B cell (primary cell): Measurements from ENCODE around the gene GXYLT1. TPM values are rescaled to one million over a fixed set of nuclear protein-coding genes. Genes with fewer than 3 reads are reported as not detected.

ENCODE experiments used
- ATAC-seq: fragments of 200-7000 bp; cut with Tn5 transposase; one replicate; pipeline ENCODE4 v1.10.0; 2021; ENCODE audit warnings: low read depth, mild to moderate bottlenecking, moderate number of reproducible peaks, moderate library complexity
- CTCF ChIA-PET: fragments of 350-600 bp; sonication (Branson Sonifier 250); formaldehyde crosslinking; loops from one replicate; lab custom pipeline; 2021; ENCODE audit warnings: antibody characterized with exemption, inconsistent platforms; lab: Charles Lee
- POLR2A ChIA-PET: fragments of 350-600 bp; sonication (Branson Sonifier 250); formaldehyde crosslinking; loops from one replicate; lab custom pipeline; 2021; ENCODE audit warnings: antibody characterized with exemption; lab: Charles Lee
- DNase-seq: peaks from one replicate; pipeline ENCODE4 v3.0.0; 2013
- H2AFZ ChIP-seq: 2 replicates; pipeline ENCODE4 v1.6.1; 2012; ENCODE audit warnings: mild to moderate bottlenecking, low read depth, low read length; ENCODE audit not compliant: insufficient read depth, poor library complexity, severe bottlenecking
- H3K27ac ChIP-seq, 2 donors: 1 replicate in 1 of 2; 2 replicates in 1 of 2; pipeline ENCODE4 v1.5.1; 2012 to 2013; ENCODE audit warnings: low read length in 2 of 2, mild to moderate bottlenecking in 2 of 2, moderate library complexity in 1 of 2
- H3K27me3 ChIP-seq, 4 experiments: fragments of 200-600 bp in 1 of 4; sonication (generic) in 1 of 4; replicated peaks in 1 of 4; 1 replicate in 2 of 4; 2 replicates in 2 of 4; pipeline versions ENCODE4 v1.6.1 to v1.7.0; 2013 to 2016; ENCODE audit warnings: low read length in 3 of 4, mild to moderate bottlenecking in 2 of 4, mixed read lengths in 1 of 4, moderate library complexity in 1 of 4; ENCODE audit not compliant: insufficient read depth in 4 of 4, control insufficient read depth in 3 of 4; ENCODE audit errors: control extremely low read depth in 1 of 4
- H3K36me3 ChIP-seq, 2 experiments: replicated peaks in 1 of 2; 1 replicate in 1 of 2; 2 replicates in 1 of 2; pipeline versions ENCODE4 v1.6.1 to v1.7.1; 2013; ENCODE audit warnings: low read length in 1 of 2; ENCODE audit not compliant: insufficient read depth in 2 of 2, control insufficient read depth in 1 of 2; ENCODE audit errors: control extremely low read depth in 1 of 2, extremely low read depth in 1 of 2
- H3K4me1 ChIP-seq, 2 donors: fragments of 200-600 bp in 1 of 2; sonication (generic) in 1 of 2; 1 replicate in 1 of 2; 2 replicates in 1 of 2; pipeline versions ENCODE4 v1.5.1 to v1.6.1; 2013 to 2017; ENCODE audit warnings: low read length in 2 of 2; ENCODE audit not compliant: control insufficient read depth in 2 of 2, insufficient read depth in 2 of 2
- H3K4me2 ChIP-seq: replicated peaks from 2 replicates; pipeline ENCODE3; 2012; ENCODE audit warnings: mild to moderate bottlenecking, low read depth, low read length; ENCODE audit not compliant: poor library complexity, severe bottlenecking
- H3K4me3 ChIP-seq, 5 experiments: fragments of 200-600 bp in 1 of 5; sonication (generic) in 1 of 5; 1 replicate in 3 of 5; 2 replicates in 2 of 5; pipeline versions ENCODE4 v1.5.1 to v1.7.0; 2011 to 2016; ENCODE audit warnings: low read length in 4 of 5, mild to moderate bottlenecking in 4 of 5, low read depth in 2 of 5, control low read depth in 1 of 5, moderate library complexity in 1 of 5; ENCODE audit not compliant: insufficient read depth in 1 of 5; ENCODE audit errors: control extremely low read depth in 1 of 5, extremely low read depth in 1 of 5
- H3K79me2 ChIP-seq: fragments of 200-600 bp; sonication (generic); one replicate; pipeline ENCODE4 v1.6.0; 2016; ENCODE audit warnings: low read length; ENCODE audit not compliant: control insufficient read depth, insufficient read depth
- H3K9ac ChIP-seq: fragments of 200-600 bp; sonication (generic); 2 replicates; pipeline ENCODE4 v1.6.1; 2017; ENCODE audit warnings: mild to moderate bottlenecking, low read length, moderate library complexity
- H3K9me3 ChIP-seq, 3 donors: one replicate each; pipeline versions ENCODE4 v1.6.1 to v1.7.1; 2013; ENCODE audit warnings: low read length in 2 of 3; ENCODE audit not compliant: control insufficient read depth in 2 of 3, insufficient read depth in 1 of 3; ENCODE audit errors: control extremely low read depth in 1 of 3
- H4K20me1 ChIP-seq: 2 replicates; pipeline ENCODE4 v1.6.0; 2012; ENCODE audit warnings: mild to moderate bottlenecking, low read length; ENCODE audit not compliant: insufficient read depth, control insufficient read depth, poor library complexity, severe bottlenecking
- H3K27ac Mint-ChIP-seq: one replicate; pipeline ENCODE4 v1.8.0; 2021; ENCODE audit warnings: mixed read lengths
- H3K27me3 Mint-ChIP-seq: one replicate; pipeline ENCODE4 v1.8.0; 2021; ENCODE audit warnings: mixed read lengths
- H3K4me1 Mint-ChIP-seq: one replicate; pipeline ENCODE4 v1.8.0; 2021; ENCODE audit warnings: mixed read lengths
- H3K4me3 Mint-ChIP-seq: one replicate; pipeline ENCODE4 v1.8.0; 2021; ENCODE audit warnings: mixed read lengths
- H3K9me3 Mint-ChIP-seq: one replicate; pipeline ENCODE4 v1.8.0; 2022; ENCODE audit warnings: mixed read lengths; ENCODE audit not compliant: insufficient read depth
- EZH2 ChIP-seq: IDR thresholded peaks from 2 replicates; pipeline ENCODE4 v1.6.1; 2012; ENCODE audit warnings: borderline replicate concordance, low read depth, mild to moderate bottlenecking, moderate library complexity, low read length; ENCODE audit not compliant: insufficient read depth, poor library complexity, severe bottlenecking
- WGBS: methylation state at CpG from one replicate; pipeline ENCODE4 v1.1.5; 2013; ENCODE audit warnings: missing lambda C conversion rate; ENCODE audit not compliant: insufficient coverage; 5-methylcytosine and 5-hydroxymethylcytosine counted together
- intact Hi-C: fragments of 100-400 bp; cut with micrococcal nuclease; formaldehyde crosslinking; loops from one replicate; pipeline ENCODE4 v1.10.0; 2022
- polyA plus RNA-seq: library from polyadenylated mRNA; depleted of rRNA; stranded (reverse); fragments of >200 nt; gene quantifications from 2 replicates; pipeline ENCODE4 v1.2.3, GENCODE V29; 2012
- total RNA-seq, 2 donors: library from RNA; stranded (reverse); fragments of 120-200 nt in 1 of 2; gene quantifications; 1 replicate in 1 of 2; 2 replicates in 1 of 2; pipeline versions ENCODE4 v1.2.3 to v1.2.4, GENCODE V29; 2013 to 2022
- TF ChIP-seq, protein P1 (sequence below): fragments of 200-600 bp; IDR thresholded peaks from one replicate; pipeline ENCODE4 v1.8.0; 2022; ENCODE audit warnings: antibody characterized with exemption, mild to moderate bottlenecking

GXYLT1 gene
- total and polyA plus RNA-seq, 2 donors (not counting 1 experiment from before 2014, with no cell fraction given): 2.0 to 9.4 TPM

GRCh38 chr12:42156232-42156631, 11.6 kb upstream of the GXYLT1 start:
- ChIA-PET CTCF (no interaction called here), POLR2A (no interaction called here)
- TF ChIP-seq, protein P1, sequence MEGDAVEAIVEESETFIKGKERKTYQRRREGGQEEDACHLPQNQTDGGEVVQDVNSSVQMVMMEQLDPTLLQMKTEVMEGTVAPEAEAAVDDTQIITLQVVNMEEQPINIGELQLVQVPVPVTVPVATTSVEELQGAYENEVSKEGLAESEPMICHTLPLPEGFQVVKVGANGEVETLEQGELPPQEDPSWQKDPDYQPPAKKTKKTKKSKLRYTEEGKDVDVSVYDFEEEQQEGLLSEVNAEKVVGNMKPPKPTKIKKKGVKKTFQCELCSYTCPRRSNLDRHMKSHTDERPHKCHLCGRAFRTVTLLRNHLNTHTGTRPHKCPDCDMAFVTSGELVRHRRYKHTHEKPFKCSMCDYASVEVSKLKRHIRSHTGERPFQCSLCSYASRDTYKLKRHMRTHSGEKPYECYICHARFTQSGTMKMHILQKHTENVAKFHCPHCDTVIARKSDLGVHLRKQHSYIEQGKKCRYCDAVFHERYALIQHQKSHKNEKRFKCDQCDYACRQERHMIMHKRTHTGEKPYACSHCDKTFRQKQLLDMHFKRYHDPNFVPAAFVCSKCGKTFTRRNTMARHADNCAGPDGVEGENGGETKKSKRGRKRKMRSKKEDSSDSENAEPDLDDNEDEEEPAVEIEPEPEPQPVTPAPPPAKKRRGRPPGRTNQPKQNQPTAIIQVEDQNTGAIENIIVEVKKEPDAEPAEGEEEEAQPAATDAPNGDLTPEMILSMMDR: no peak
- TF ChIP-seq EZH2: no peak
- H4K20me1 ChIP-seq: no peaks in the 10 kb centered on the region
- H3K36me3 ChIP-seq: peaks cover 7 to 13% of the 10 kb centered on the region in 2 experiments
- H3K9me3 Mint-ChIP-seq: no peaks in the 10 kb centered on the region
- no peaks in the 10 kb centered on the region for H3K9me3 ChIP-seq
- H3K4me1 Mint-ChIP-seq: no peaks in the 10 kb centered on the region
- WGBS: 100% methylated on average over 1 of the region's 2 CpGs
- H3K4me1 ChIP-seq: no peaks in the 10 kb centered on the region
- H3K27ac Mint-ChIP-seq: no peak overlapping the region
- no peak overlapping the region for H3K4me3 ChIP-seq
- intact Hi-C loops: no loop called here
- no peaks in the 10 kb centered on the region for H3K27me3 ChIP-seq
- no peak overlapping the region for H3K27ac ChIP-seq
- H3K79me2 ChIP-seq: no peaks in the 10 kb centered on the region
- no peak overlapping the region for H3K4me3 Mint-ChIP-seq
- no peaks in the 10 kb centered on the region for H3K27me3 Mint-ChIP-seq
- ATAC-seq (no peak), DNase-seq (no peak)
- no peak overlapping the region for H2AFZ ChIP-seq
- H3K4me2 ChIP-seq: no peak overlapping the region
- no peak overlapping the region for H3K9ac ChIP-seq

DNA sequence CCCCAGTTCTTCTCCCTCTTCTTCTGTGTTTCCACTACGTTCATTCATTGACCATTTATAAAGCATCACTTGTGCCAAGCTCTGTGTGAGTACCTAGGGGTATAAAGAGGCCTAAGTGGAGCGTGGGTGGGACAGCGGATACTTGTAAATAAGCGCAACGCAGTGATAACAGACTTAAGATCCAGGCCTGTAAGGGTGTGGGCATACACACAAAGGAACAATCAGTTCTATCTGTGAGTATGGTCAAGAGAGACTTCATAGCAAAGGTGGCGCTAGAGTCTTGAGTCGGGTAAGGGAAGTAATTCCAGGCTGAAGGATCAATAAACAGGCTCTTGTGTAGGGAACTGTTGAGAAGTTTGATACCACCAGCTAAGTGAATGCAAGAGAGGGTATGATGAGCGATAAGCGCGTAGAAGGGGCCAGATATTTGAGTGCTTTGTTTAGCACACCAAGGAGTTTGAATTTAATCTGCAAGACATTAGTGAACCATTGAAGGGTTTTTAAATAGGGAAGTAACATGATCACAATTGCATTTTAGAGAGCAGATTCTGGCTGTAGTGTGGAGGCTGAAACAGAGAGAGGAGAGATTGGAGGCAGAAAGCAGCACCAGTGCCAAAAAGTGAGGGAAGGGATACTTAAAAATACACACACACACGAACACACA, 1.0 kb upstream of the GXYLT1 start:
- peak; percentile 34 for DNase-seq
- Histone ChIP-seq H3K36me3 (no peaks in the 10 kb centered on the region), H3K9ac (peak overlapping the region; percentile 77), H4K20me1 (no peaks in the 10 kb centered on the region), H3K79me2 (peaks cover 33% of the 10 kb centered on the region), H3K9me3 (no peaks in the 10 kb centered on the region), H3K4me1 (peaks cover 21 to 24% of the 10 kb centered on the region in 2 donors), H3K27me3 (no peaks in the 10 kb centered on the region), H3K4me3 (peak overlapping the region in 3 of 5 experiments; percentile 60 to 78 (median 75)), H3K4me2 (peak overlapping the region; percentile 78), H3K27ac (peak overlapping the region in 1 of 2 donors; percentile 68), H2AFZ (peak overlapping the region; percentile 95)
- ATAC-seq: no peak
- CTCF ChIA-PET: interaction anchor here (0.6 to 1.3 kb wide), 5 partner anchors 16 to 330 kb away, joined by 3 to 4 read pairs (median 3); no protein-coding TSS in a partner anchor
- Mint-ChIP-seq H3K4me1 (peaks cover 35% of the 10 kb centered on the region), H3K9me3 (no peaks in the 10 kb centered on the region), H3K27ac (peak overlapping the region; percentile 88), H3K27me3 (no peaks in the 10 kb centered on the region), H3K4me3 (peak overlapping the region; percentile 94)
- intact Hi-C loops: loop anchor here (2.0 to 10.0 kb wide), 3 partner anchors 181 to 1689 kb away; partner anchors contain the start of genes PPHLN1, TMEM117 and ZCRB1
- WGBS: 85% methylated on average over 9 of the region's 11 CpGs
- TF ChIP-seq, protein P1: no peak
- TF ChIP-seq EZH2: no peak
- POLR2A ChIA-PET: no interaction called here
